Endodermal cell (in vitro differentiated cells): ENCODE measurements around the gene CORO2B. TPM values are rescaled to one million over a fixed set of nuclear protein-coding genes. Genes with fewer than 3 reads are reported as not detected.

ENCODE experiments used
- DNase-seq: peaks from one replicate; pipeline ENCODE4 v3.0.0-alpha.2; 2017
- H3K27ac ChIP-seq: 2 replicates; pipeline ENCODE4 v1.5.1; 2013; ENCODE audit warnings: mild to moderate bottlenecking, low read depth, low read length, moderate library complexity
- H3K27me3 ChIP-seq: 2 replicates; pipeline ENCODE4 v1.6.1; 2013; ENCODE audit warnings: mild to moderate bottlenecking, low read length, moderate library complexity; ENCODE audit not compliant: insufficient read depth, control insufficient read depth, poor library complexity, severe bottlenecking
- H3K36me3 ChIP-seq: 2 replicates; pipeline ENCODE4 v1.7.0; 2013; ENCODE audit warnings: mild to moderate bottlenecking, low read length, moderate library complexity; ENCODE audit not compliant: control insufficient read depth, insufficient read depth
- H3K4me1 ChIP-seq: one replicate; pipeline ENCODE4 v1.7.0; 2013; ENCODE audit warnings: low read length; ENCODE audit not compliant: control insufficient read depth, insufficient read depth
- H3K4me3 ChIP-seq: 2 replicates; pipeline ENCODE4 v1.5.1; 2013; ENCODE audit warnings: mild to moderate bottlenecking, low read length, moderate library complexity
- H3K9ac ChIP-seq: 2 replicates; pipeline ENCODE4 v1.6.1; 2013; ENCODE audit warnings: mild to moderate bottlenecking, low read length, moderate library complexity; ENCODE audit not compliant: poor library complexity, severe bottlenecking; ENCODE audit errors: extremely low read depth
- H3K9me3 ChIP-seq: 2 replicates; pipeline ENCODE4 v1.6.1; 2013; ENCODE audit warnings: mild to moderate bottlenecking, low read length, moderate library complexity; ENCODE audit not compliant: control insufficient read depth
- H3K27ac Mint-ChIP-seq: 2 replicates; pipeline ENCODE4 v1.8.0; 2020; ENCODE audit warnings: mixed read lengths
- H3K27me3 Mint-ChIP-seq: 2 replicates; pipeline ENCODE4 v1.8.0; 2021; ENCODE audit warnings: mild to moderate bottlenecking, mixed read lengths; ENCODE audit not compliant: insufficient read depth
- H3K36me3 Mint-ChIP-seq: 2 replicates; pipeline ENCODE4 v1.8.0; 2020; ENCODE audit warnings: low read depth, mixed read lengths
- H3K4me1 Mint-ChIP-seq: 2 replicates; pipeline ENCODE4 v1.8.0; 2020; ENCODE audit warnings: mixed read lengths
- H3K4me3 Mint-ChIP-seq: 2 replicates; pipeline ENCODE4 v1.8.0; 2020; ENCODE audit warnings: mild to moderate bottlenecking, moderate library complexity, mixed read lengths
- H3K9me3 Mint-ChIP-seq: 2 replicates; pipeline ENCODE4 v1.8.0; 2020; ENCODE audit warnings: mild to moderate bottlenecking, mixed read lengths
- CTCF ChIP-seq: fragments of 200-600 bp; sonication (generic); conservative IDR thresholded peaks from 2 replicates; pipeline ENCODE4 v1.5.0; 2021; ENCODE audit warnings: antibody characterized with exemption, mild to moderate bottlenecking
- WGBS, 2 experiments: methylation state at CpG; one replicate each; pipeline versions ENCODE4 v1.1.5 to v1.1.7; 2013; ENCODE audit warnings: missing lambda C conversion rate in 2 of 2, mixed read lengths in 1 of 2; ENCODE audit not compliant: insufficient coverage in 1 of 2, insufficient read length in 1 of 2; 5-methylcytosine and 5-hydroxymethylcytosine counted together
- total RNA-seq, 2 donors: library from RNA; stranded (reverse); fragmentation: NEBNext Ultra II Directional in 1 of 2; extraction: Animal tissue kit (Norgen Biotek cat#: 25700) in 1 of 2; gene quantifications; 2 replicates in 1 of 2; 3 replicates in 1 of 2; pipeline ENCODE4 v1.2.1, GENCODE V29; 2021

CORO2B gene
- total RNA-seq, 2 donors from 2014 or later, result 1.1 to 1.2 TPM

- H3K9me3 ChIP-seq, result no peaks in the 10 kb centered on the region
- Mint-ChIP-seq H3K36me3 (no peaks in the 10 kb centered on the region), H3K9me3 (peaks cover 3% of the 10 kb centered on the region), H3K27me3 (peaks cover 6% of the 10 kb centered on the region), H3K4me3 (no peak overlapping the region), H3K27ac (no peak overlapping the region), H3K4me1 (peaks cover 14% of the 10 kb centered on the region)
- TF ChIP-seq CTCF, result no peak
- H3K27ac ChIP-seq, result no peak overlapping the region
- no peak for DNase-seq
- H3K4me1 ChIP-seq, result no peaks in the 10 kb centered on the region
- no peaks in the 10 kb centered on the region for H3K27me3 ChIP-seq
- H3K4me3 ChIP-seq, result no peak overlapping the region
- H3K36me3 ChIP-seq, result no peaks in the 10 kb centered on the region
- H3K9ac ChIP-seq, result no peak overlapping the region
- WGBS, 2 experiments, result 93 to 97% methylated on average over 3 to 5 of the region's 5 CpGs
Observed at GRCh38 chr15:68721886-68722285, 143.1 kb downstream of the CORO2B start.

- H3K36me3 Mint-ChIP-seq, result no peaks in the 10 kb centered on the region
- peaks cover 5% of the 10 kb centered on the region for H3K27me3 Mint-ChIP-seq
- H3K9me3 Mint-ChIP-seq, result no peaks in the 10 kb centered on the region
- no peak overlapping the region for H3K4me3 ChIP-seq
- DNase-seq, result no peak
- peaks cover 12% of the 10 kb centered on the region for H3K4me1 Mint-ChIP-seq
- TF ChIP-seq CTCF, result no peak
- no peaks in the 10 kb centered on the region for H3K27me3 ChIP-seq
- no peak overlapping the region for H3K27ac Mint-ChIP-seq
- no peak overlapping the region for H3K4me3 Mint-ChIP-seq
- H3K9ac ChIP-seq, result no peak overlapping the region
- H3K9me3 ChIP-seq, result no peaks in the 10 kb centered on the region
- H3K4me1 ChIP-seq, result peaks cover 2% of the 10 kb centered on the region
- H3K36me3 ChIP-seq, result no peaks in the 10 kb centered on the region
- H3K27ac ChIP-seq, result no peak overlapping the region
- WGBS, 2 experiments, result 81% methylated on average over 10 to 14 of the region's 14 CpGs
Observed at GRCh38 chr15:68725736-68726135, 146.9 kb downstream of the CORO2B start.

- Mint-ChIP-seq H3K4me1 (peaks cover 17% of the 10 kb centered on the region), H3K36me3 (no peaks in the 10 kb centered on the region), H3K4me3 (no peak overlapping the region), H3K9me3 (no peaks in the 10 kb centered on the region), H3K27me3 (peaks cover 5% of the 10 kb centered on the region), H3K27ac (no peak overlapping the region)
- DNase-seq, result no peak
- Histone ChIP-seq H3K27ac (no peak overlapping the region), H3K27me3 (no peaks in the 10 kb centered on the region), H3K4me3 (no peak overlapping the region), H3K36me3 (no peaks in the 10 kb centered on the region), H3K4me1 (peaks cover 6% of the 10 kb centered on the region), H3K9me3 (no peaks in the 10 kb centered on the region), H3K9ac (no peak overlapping the region)
- TF ChIP-seq CTCF, result no peak
- WGBS, 2 experiments, result 90 to 95% methylated on average over 6 to 9 of the region's 9 CpGs
Observed at GRCh38 chr15:68726246-68726645, 147.5 kb downstream of the CORO2B start.
